Thoracic aorta (tissue), 2 donors: ENCODE results near the gene DHX15. TPM values are rescaled to one million over a fixed set of nuclear protein-coding genes. Genes with fewer than 3 reads are reported as not detected.

ENCODE experiments used
- ATAC-seq: fragments of 150-250 bp; one replicate; pipeline ENCODE4 v1.8.0; 2017; ENCODE audit warnings: low read depth; ENCODE audit not compliant: insufficient number of reproducible peaks, low FRiP score
- DNase-seq: peaks from one replicate; pipeline ENCODE4 v3.0.0-alpha.2; 2020; ENCODE audit warnings: low spot score
- H3K27ac ChIP-seq, 2 donors: fragments of 200-600 bp; sonication (generic); 1 replicate in 1 of 2; 2 replicates in 1 of 2; pipeline ENCODE4 v1.5.1; 2016; ENCODE audit warnings: mild to moderate bottlenecking in 2 of 2, moderate library complexity in 2 of 2
- H3K27me3 ChIP-seq: fragments of 200-600 bp; sonication (generic); replicated peaks from 2 replicates; pipeline ENCODE4 v1.6.0; 2016; ENCODE audit warnings: mild to moderate bottlenecking; ENCODE audit not compliant: insufficient read depth
- H3K36me3 ChIP-seq: fragments of 200-600 bp; sonication (generic); one replicate; pipeline ENCODE4 v1.5.1; 2016
- H3K4me1 ChIP-seq, 2 donors: fragments of 200-600 bp; sonication (generic); 1 replicate in 1 of 2; 2 replicates in 1 of 2; pipeline versions ENCODE4 v1.5.1 to v1.6.0; 2016; ENCODE audit warnings: low read depth in 2 of 2, mild to moderate bottlenecking in 1 of 2; ENCODE audit not compliant: control insufficient read depth in 1 of 2
- H3K4me3 ChIP-seq: fragments of 200-600 bp; sonication (generic); 2 replicates; pipeline ENCODE4 v1.5.1; 2016; ENCODE audit warnings: mild to moderate bottlenecking
- H3K9me3 ChIP-seq: fragments of 200-600 bp; sonication (generic); 2 replicates; pipeline ENCODE4 v1.5.1; 2016
- CTCF ChIP-seq: fragments of 200-600 bp; sonication (generic); IDR thresholded peaks from one replicate; pipeline ENCODE4 v1.5.1; 2019; ENCODE audit warnings: antibody characterized with exemption
- total RNA-seq, 2 donors: library from RNA; depleted of rRNA; stranded (reverse); fragments of >200 nt; gene quantifications; one replicate each; pipeline versions ENCODE4 v1.1.0 to v1.2.3, GENCODE V29; 2016

DHX15 gene
- 100 to 1,000 TPM; 101 to 171 TPM for total RNA-seq

GRCh38 chr4:24584211-24584850 is at the start of gene DHX15:
Gene DHX15, minus strand, starts transcription at chr4:24584554. Its CDS starts 161 bp downstream, at chr4:24584393.
- no peak for TF ChIP-seq CTCF
- Histone ChIP-seq H3K9me3 (no peaks in the 10 kb centered on the region), H3K27ac (peak within 1 kb of the TSS; percentile 96 to 97), H3K4me3 (peak within 1 kb of the TSS; percentile 98), H3K4me1 (peaks cover 18 to 37% of the 10 kb centered on the region in 2 donors), H3K36me3 (no peaks in the 10 kb centered on the region), H3K27me3 (no peaks in the 10 kb centered on the region)
- DNase-seq (peak; percentile 85), ATAC-seq (peak; percentile 92)

GRCh38 chr4:24632011-24632410 is 47.7 kb upstream of the DHX15 start:
- no peak for TF ChIP-seq CTCF
- Histone ChIP-seq H3K9me3 (no peaks in the 10 kb centered on the region), H3K27me3 (no peaks in the 10 kb centered on the region), H3K27ac (no peak overlapping the region), H3K36me3 (no peaks in the 10 kb centered on the region), H3K4me3 (no peak overlapping the region), H3K4me1 (no peaks in the 10 kb centered on the region)
- DNase-seq (no peak), ATAC-seq (no peak)

GRCh38 chr4:24630937-24631336 is 46.6 kb upstream of the DHX15 start:
- Histone ChIP-seq H3K36me3 (no peaks in the 10 kb centered on the region), H3K4me3 (no peak overlapping the region), H3K9me3 (no peaks in the 10 kb centered on the region), H3K27me3 (no peaks in the 10 kb centered on the region), H3K27ac (no peak overlapping the region), H3K4me1 (no peaks in the 10 kb centered on the region)
- DNase-seq (no peak), ATAC-seq (no peak)
- TF ChIP-seq CTCF: no peak

GRCh38 chr4:24625091-24625490 is 40.7 kb upstream of the DHX15 start:
- Histone ChIP-seq H3K27me3 (no peaks in the 10 kb centered on the region), H3K9me3 (no peaks in the 10 kb centered on the region), H3K4me1 (no peaks in the 10 kb centered on the region), H3K27ac (no peak overlapping the region), H3K36me3 (no peaks in the 10 kb centered on the region), H3K4me3 (no peak overlapping the region)
- DNase-seq (no peak), ATAC-seq (no peak)
- no peak for TF ChIP-seq CTCF

- Histone ChIP-seq H3K36me3 (no peaks in the 10 kb centered on the region), H3K4me3 (no peak overlapping the region), H3K27me3 (no peaks in the 10 kb centered on the region), H3K9me3 (no peaks in the 10 kb centered on the region), H3K27ac (no peak overlapping the region), H3K4me1 (no peaks in the 10 kb centered on the region)
- DNase-seq: no peak
- ATAC-seq: no peak
- TF ChIP-seq CTCF: no peak
Measured at GRCh38 chr4:24624381-24624780, 40.0 kb upstream of the DHX15 start.
